HG02970 (cell line): Measurements from ENCODE around the gene CDHR3.
"Not testable (repeated sequence)": the region's sequence is repeated elsewhere in the genome, so short reads cannot be mapped to it uniquely, and the experiment has no call there.

Experiments used
- ATAC-seq: cut with Tn5 transposase; IDR thresholded peaks from one replicate; pipeline ENCODE4 v1.9.1; 2021; ENCODE audit warnings: mild to moderate bottlenecking, moderate library complexity, moderate number of reproducible peaks; ENCODE audit not compliant: unreplicated experiment, low FRiP score

The CDHR3 gene

GRCh38 chr7:105963038-105963667, at the start of gene CDHR3:
TSS of gene CDHR3 (plus strand) at chr7:105963264. CDS start at chr7:105963319, 55 bp downstream.
- ATAC-seq, result no peak

GRCh38 chr7:105913947-105914346, 49.1 kb upstream of the CDHR3 start:
- ATAC-seq, result no peak

GRCh38 chr7:105916603-105917002, 46.5 kb upstream of the CDHR3 start:
- no peak for ATAC-seq

- ATAC-seq, result no peak
Observed at GRCh38 chr7:105917659-105918058, 45.4 kb upstream of the CDHR3 start.

- no peak for ATAC-seq
Observed at GRCh38 chr7:105920766-105921165, 42.3 kb upstream of the CDHR3 start.

GRCh38 chr7:105924945-105925344, 38.1 kb upstream of the CDHR3 start:
- ATAC-seq, result no peak

GRCh38 chr7:105926131-105926530, 36.9 kb upstream of the CDHR3 start:
- no peak for ATAC-seq

- ATAC-seq, result no peak
Observed at GRCh38 chr7:105931179-105931578, 31.9 kb upstream of the CDHR3 start.

GRCh38 chr7:105932835-105933477, 30.1 kb upstream of the CDHR3 start:
- no peak for ATAC-seq

- no peak for ATAC-seq
Observed at GRCh38 chr7:105934572-105935185, 28.4 kb upstream of the CDHR3 start.

- no peak for ATAC-seq
Observed at GRCh38 chr7:105935250-105935649, 27.8 kb upstream of the CDHR3 start.

GRCh38 chr7:105937411-105937810, 25.7 kb upstream of the CDHR3 start:
- no peak for ATAC-seq

GRCh38 chr7:105940109-105940508, 23.0 kb upstream of the CDHR3 start:
- ATAC-seq, result no peak

- no peak for ATAC-seq
Observed at GRCh38 chr7:105941596-105941995, 21.5 kb upstream of the CDHR3 start.

GRCh38 chr7:105943486-105943885, 19.6 kb upstream of the CDHR3 start:
- ATAC-seq, result no peak

- ATAC-seq, result no peak
Observed at GRCh38 chr7:105945848-105946247, 17.2 kb upstream of the CDHR3 start.

- ATAC-seq, result no peak
Observed at GRCh38 chr7:105951597-105951996, 11.5 kb upstream of the CDHR3 start.

GRCh38 chr7:105952917-105953595, 10.0 kb upstream of the CDHR3 start:
- ATAC-seq, result no peak

GRCh38 chr7:105954711-105955110, 8.4 kb upstream of the CDHR3 start:
- no peak for ATAC-seq

- not testable (repeated sequence) for ATAC-seq
Observed at GRCh38 chr7:105955651-105956466, 7.2 kb upstream of the CDHR3 start.
